ENCODE data around the gene ECT2L.

ECT2L gene

GRCh38 chr6:138795809-138796603, at the start of gene ECT2L:
Gene ECT2L, plus strand, starts transcription at chr6:138796087. Its CDS starts 17,188 bp downstream, at chr6:138813275.
- DNase-seq = peak in 13 of 51 donors; percentile 1 to 31 (median 8)

- no peak for DNase-seq
These were observed 43.9 kb upstream of the ECT2L start for GRCh38 chr6:138752017-138752416.

GRCh38 chr6:138757136-138757535, 38.8 kb upstream of the ECT2L start:
- DNase-seq = no peak

GRCh38 chr6:138765896-138766655, 29.8 kb upstream of the ECT2L start:
- peak in 1 of 51 donors; percentile 2 for DNase-seq

- DNase-seq = no peak
These were observed 26.7 kb upstream of the ECT2L start for GRCh38 chr6:138769102-138769676.

GRCh38 chr6:138772596-138773176, 23.2 kb upstream of the ECT2L start:
- DNase-seq = no peak

- DNase-seq = peak; percentile 73 to 100 (median 93)
These were observed 22.5 kb upstream of the ECT2L start, which contains the start of gene CCDC28A for GRCh38 chr6:138773177-138774091. Gene CCDC28A, plus strand, starts transcription at chr6:138773769. Its CDS starts 2,352 bp downstream, at chr6:138776121.

GRCh38 chr6:138774370-138774769, 21.5 kb upstream of the ECT2L start:
- peak in 6 of 51 donors; percentile 0 to 41 (median 10) for DNase-seq

- DNase-seq = no peak
These were observed 19.2 kb upstream of the ECT2L start for GRCh38 chr6:138776659-138777058.

GRCh38 chr6:138778331-138778730, 17.6 kb upstream of the ECT2L start:
- DNase-seq = no peak

GRCh38 chr6:138782243-138782642, 13.6 kb upstream of the ECT2L start:
- DNase-seq = no peak

- no peak for DNase-seq
These were observed 10.8 kb upstream of the ECT2L start for GRCh38 chr6:138785079-138785478.

- peak in 20 of 51 donors; percentile 1 to 43 (median 22) for DNase-seq
These were observed 9.9 kb upstream of the ECT2L start for GRCh38 chr6:138785980-138786379.

GRCh38 chr6:138787138-138787537, 8.7 kb upstream of the ECT2L start:
- no peak for DNase-seq

- DNase-seq = no peak
These were observed 884 bp downstream of the ECT2L start for GRCh38 chr6:138796771-138797170.

- DNase-seq = no peak
These were observed 2.0 kb downstream of the ECT2L start for GRCh38 chr6:138797806-138798446.

- no peak for DNase-seq
These were observed 4.7 kb downstream of the ECT2L start for GRCh38 chr6:138800377-138801150.

GRCh38 chr6:138803331-138803730, 7.4 kb downstream of the ECT2L start:
- no peak for DNase-seq

- no peak for DNase-seq
These were observed 8.0 kb downstream of the ECT2L start for GRCh38 chr6:138803861-138804260.

Data from hypothalamus (tissue), 51 donors.